Aorta (tissue), 5 donors: Measurements from ENCODE around the gene SPRR2F. TPM values are rescaled to one million over a fixed set of nuclear protein-coding genes. Genes with fewer than 3 reads are reported as not detected.
"Not testable (repeated sequence)": the region's sequence is repeated elsewhere in the genome, so short reads cannot be mapped to it uniquely, and the experiment has no call there.

ENCODE experiments used
- ATAC-seq: fragments of 200-7000 bp; cut with Tn5 transposase; one replicate; pipeline ENCODE4 v1.9.1; 2022; ENCODE audit warnings: moderate library complexity; ENCODE audit not compliant: low FRiP score
- DNase-seq, 2 donors: peaks; one replicate each; pipeline ENCODE4 v3.0.0-alpha.2; 2020
- H3K27ac ChIP-seq, 2 donors: one replicate each; pipeline ENCODE4 v1.5.1; 2013; ENCODE audit warnings: low read length in 2 of 2, mild to moderate bottlenecking in 2 of 2, moderate library complexity in 2 of 2, control low read depth in 1 of 2, inconsistent platforms in 1 of 2, low read depth in 1 of 2
- H3K27me3 ChIP-seq, 2 donors: one replicate each; pipeline ENCODE4 v1.6.1; 2013; ENCODE audit warnings: control low read depth in 1 of 2, low read length in 1 of 2, mild to moderate bottlenecking in 1 of 2, moderate library complexity in 1 of 2; ENCODE audit not compliant: insufficient read depth in 2 of 2, control insufficient read depth in 1 of 2
- H3K36me3 ChIP-seq, 2 donors: one replicate each; pipeline ENCODE4 v1.6.1; 2013; ENCODE audit warnings: control low read depth in 1 of 2, low read length in 1 of 2, mild to moderate bottlenecking in 1 of 2; ENCODE audit not compliant: insufficient read depth in 2 of 2, control insufficient read depth in 1 of 2
- H3K4me1 ChIP-seq, 2 donors: one replicate each; pipeline ENCODE4 v1.6.1; 2013; ENCODE audit warnings: low read length in 2 of 2, control low read depth in 1 of 2, mild to moderate bottlenecking in 1 of 2, moderate library complexity in 1 of 2; ENCODE audit not compliant: insufficient read depth in 2 of 2, control insufficient read depth in 1 of 2
- H3K4me3 ChIP-seq, 2 donors: one replicate each; pipeline ENCODE4 v1.5.1; 2013; ENCODE audit warnings: low read length in 2 of 2, control low read depth in 1 of 2, mild to moderate bottlenecking in 1 of 2
- H3K9me3 ChIP-seq: one replicate; pipeline ENCODE4 v1.6.1; 2013; ENCODE audit warnings: mild to moderate bottlenecking, low read length; ENCODE audit not compliant: control insufficient read depth
- WGBS, 2 donors: extraction: QIAGEN DNeasy Blood & Tissue Kit; methylation state at CpG; one replicate each; pipeline ENCODE4 v1.1.7; 2013; 5-methylcytosine and 5-hydroxymethylcytosine counted together
- intact Hi-C, 2 donors: fragments of 100-400 bp; cut with DNase I; formaldehyde crosslinking; loops; one replicate each; pipeline versions ENCODE4 v1.14.2 to v1.15.0; 2022
- polyA plus RNA-seq, 2 donors: library from polyadenylated mRNA; stranded (reverse); fragments of 200-250 nt; gene quantifications; one replicate each; pipeline ENCODE4 v1.2.3, GENCODE V29; 2013
- total RNA-seq, 2 donors: library from RNA; stranded (reverse); fragmentation: NEBNext Ultra II Directional; extraction: Animal tissue kit (Norgen Biotek cat#: 25700); gene quantifications; one replicate each; pipeline ENCODE4 v1.2.1, GENCODE V29; 2021
- donor health status: healthy with polysubstance abuse.
- donor health status: Bipolar disorder and iron deficiency.
- donor health status: DM: no; HTN: no; CAD: no.
- donor health status: DM: no; HTN: no; CAD: no.
- donor health status: DM: yes; HTN: yes; CAD: no.

Gene SPRR2F
- total and polyA plus RNA-seq, 4 donors, result not detected

DNA sequence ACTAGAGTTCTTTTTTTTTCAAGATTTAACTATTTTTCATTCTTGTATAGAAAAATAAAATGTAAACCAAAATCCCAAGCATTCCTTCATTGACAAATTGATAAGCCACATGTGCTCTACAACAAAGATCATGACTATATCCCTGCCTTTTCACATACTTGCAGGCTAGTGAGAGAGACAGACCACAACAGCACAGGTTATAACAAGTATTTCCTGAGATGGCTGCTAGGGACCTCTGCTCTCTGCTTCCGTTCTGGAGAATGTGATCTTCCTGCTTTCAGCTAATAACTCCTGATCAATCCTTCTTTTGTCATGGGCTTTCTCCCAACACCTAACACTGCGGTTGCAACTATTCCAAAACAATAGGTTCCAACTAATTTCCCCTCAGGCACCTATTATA is 14.0 kb upstream of the SPRR2F start:
- DNase-seq (no peak), ATAC-seq (no peak)
- H3K9me3 ChIP-seq, result peaks cover 5% of the 10 kb centered on the region
- H3K36me3 ChIP-seq, result no peaks in the 10 kb centered on the region
- H3K27ac ChIP-seq, result no peak overlapping the region
- H3K4me1 ChIP-seq, result no peaks in the 10 kb centered on the region
- peaks cover 0 to 2% of the 10 kb centered on the region in 2 donors for H3K27me3 ChIP-seq
- no peak overlapping the region for H3K4me3 ChIP-seq
- 62 to 71% methylated on average over 2 of the region's 2 CpGs for WGBS, 2 donors
- intact Hi-C loops, result no loop called here

DNA sequence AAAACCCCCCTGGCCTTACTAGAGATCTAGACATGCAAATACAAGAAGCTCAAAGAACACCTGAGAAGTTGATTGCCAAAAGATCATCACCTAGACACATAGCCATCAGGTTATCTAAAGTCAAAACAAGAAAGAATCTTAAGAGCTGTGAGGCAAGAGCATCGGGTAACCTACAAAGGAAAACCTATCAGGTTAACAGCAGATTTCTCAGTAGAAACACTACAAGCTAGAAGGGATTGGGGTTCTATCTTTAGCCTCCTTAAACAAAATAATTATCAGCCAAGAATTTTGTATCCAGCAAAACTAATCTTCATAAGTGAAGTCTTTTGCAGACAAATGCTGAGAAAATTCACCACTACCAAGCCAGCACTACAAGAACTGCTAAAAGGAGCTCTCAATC is 12.2 kb upstream of the SPRR2F start:
- no peak overlapping the region for H3K4me3 ChIP-seq
- H3K9me3 ChIP-seq, result peaks cover 5% of the 10 kb centered on the region
- no peak overlapping the region for H3K27ac ChIP-seq
- DNase-seq (no peak), ATAC-seq (no peak)
- no peaks in the 10 kb centered on the region for H3K36me3 ChIP-seq
- 83 to 87% methylated on average over 1 of the region's 1 CpG for WGBS, 2 donors
- intact Hi-C loops, result no loop called here
- peaks cover 0 to 2% of the 10 kb centered on the region in 2 donors for H3K27me3 ChIP-seq
- no peaks in the 10 kb centered on the region for H3K4me1 ChIP-seq

DNA sequence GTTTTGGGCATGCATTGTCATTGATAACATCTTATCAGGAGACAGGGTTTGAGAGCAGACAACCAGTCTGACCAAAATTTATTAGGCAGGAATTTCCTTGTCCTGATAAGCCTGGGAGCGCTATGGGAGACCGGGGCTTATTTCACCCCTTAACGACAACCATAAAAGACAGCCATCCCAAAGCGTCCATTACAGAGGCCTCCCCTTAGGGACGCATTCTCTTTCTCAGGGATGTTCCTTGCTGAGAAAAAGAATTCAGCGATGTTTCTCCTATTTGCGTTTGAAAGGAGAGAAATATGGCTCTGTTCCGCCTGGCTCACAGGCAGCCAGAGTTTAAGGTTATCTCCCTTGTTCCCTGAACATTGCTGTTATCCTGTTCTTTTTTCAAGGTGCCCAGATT is 10.5 kb upstream of the SPRR2F start:
- H3K36me3 ChIP-seq, ATAC-seq, H3K27me3 ChIP-seq, DNase-seq, H3K4me3 ChIP-seq, H3K9me3 ChIP-seq, H3K27ac ChIP-seq, H3K4me1 ChIP-seq, intact Hi-C loops: not testable (repeated sequence)
- 73 to 81% methylated on average over 8 of the region's 8 CpGs for WGBS, 2 donors

DNA sequence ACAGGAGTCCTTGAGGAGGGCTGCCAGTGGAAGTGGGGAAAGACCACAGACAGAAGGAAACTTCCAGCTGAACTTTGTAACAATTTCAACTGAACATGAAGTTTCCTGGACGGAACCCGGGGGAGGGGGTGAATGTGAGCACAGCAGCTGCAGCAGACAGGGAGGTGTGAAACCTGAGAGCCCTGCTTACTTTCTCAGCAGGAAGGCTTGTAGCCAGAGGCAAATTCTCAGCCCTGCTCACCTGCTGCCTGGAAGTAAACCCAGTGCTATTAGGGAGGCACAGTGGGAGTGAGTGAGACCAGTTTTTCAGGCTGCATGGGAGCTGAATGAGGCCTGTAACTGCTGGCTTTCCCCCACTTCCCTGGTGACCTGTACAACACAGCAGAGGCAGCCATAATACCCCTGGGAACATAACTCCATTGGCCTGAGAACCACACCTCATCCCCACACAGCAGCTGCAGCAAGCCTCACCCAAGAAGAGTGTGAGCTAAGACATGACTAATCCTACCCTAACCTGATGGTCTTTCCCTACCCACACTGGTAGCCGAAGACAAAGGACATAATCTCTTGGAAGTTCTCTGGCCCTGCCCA is 9.6 kb upstream of the SPRR2F start:
- intact Hi-C loops, result no loop called here
- no peak overlapping the region for H3K4me3 ChIP-seq
- H3K4me1 ChIP-seq, result no peaks in the 10 kb centered on the region
- WGBS, 2 donors, result 26 to 30% methylated on average over 3 of the region's 3 CpGs
- no peak for DNase-seq
- peaks cover 7% of the 10 kb centered on the region for H3K9me3 ChIP-seq
- no peak overlapping the region for H3K27ac ChIP-seq
- ATAC-seq, result no peak
- H3K27me3 ChIP-seq, result peaks cover 0 to 2% of the 10 kb centered on the region in 2 donors
- H3K36me3 ChIP-seq, result no peaks in the 10 kb centered on the region

DNA sequence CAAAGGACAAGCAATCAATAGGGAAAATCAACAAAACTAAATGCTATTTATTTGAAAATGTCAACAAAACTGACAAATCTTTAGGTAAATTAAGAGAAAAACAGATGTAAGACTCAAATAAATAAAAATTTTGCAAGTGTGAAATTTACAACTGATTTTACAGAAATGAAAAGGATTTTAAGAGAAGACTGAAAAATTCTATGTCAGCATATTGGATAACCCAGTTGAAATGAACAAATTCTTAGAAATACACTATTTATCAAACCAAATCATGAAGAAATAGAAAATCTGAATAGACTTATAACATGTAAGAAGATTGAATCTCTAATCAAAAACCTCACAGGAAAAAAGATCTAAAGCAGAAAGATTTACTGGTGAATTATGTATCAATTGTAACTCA is 7.6 kb upstream of the SPRR2F start:
- Histone ChIP-seq H3K36me3 (no peaks in the 10 kb centered on the region), H3K27ac (no peak overlapping the region), H3K4me1 (no peaks in the 10 kb centered on the region), H3K4me3 (no peak overlapping the region), H3K9me3 (peaks cover 7% of the 10 kb centered on the region), H3K27me3 (peaks cover 0 to 2% of the 10 kb centered on the region in 2 donors)
- no peak for ATAC-seq
- DNase-seq, result no peak
- intact Hi-C loops, result no loop called here

DNA sequence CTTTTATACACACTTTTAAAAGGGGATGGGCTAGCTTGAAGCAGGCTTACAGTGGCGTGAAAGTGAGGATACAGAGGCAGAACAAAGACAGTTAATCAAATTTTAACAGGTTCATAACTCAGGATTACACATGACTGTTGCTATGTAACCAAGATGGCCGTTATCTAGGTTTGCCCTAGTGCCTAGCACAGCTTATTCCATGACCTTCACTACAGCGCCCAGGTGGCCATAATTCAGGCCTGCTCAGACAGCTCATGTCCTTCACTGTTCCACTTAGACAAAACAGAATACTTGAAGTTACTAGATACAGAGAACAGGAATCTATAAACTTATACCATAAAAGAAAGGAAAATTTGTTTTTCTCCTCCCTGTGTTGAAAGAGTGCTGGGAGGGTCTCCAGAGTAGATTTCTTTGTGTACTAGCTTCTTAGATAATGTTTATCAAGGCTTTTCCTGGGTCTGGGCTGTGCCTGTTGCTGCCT is 6.2 kb upstream of the SPRR2F start:
- Histone ChIP-seq H3K27ac (no peak overlapping the region), H3K36me3 (no peaks in the 10 kb centered on the region), H3K4me3 (no peak overlapping the region), H3K27me3 (peaks cover 0 to 2% of the 10 kb centered on the region in 2 donors), H3K4me1 (no peaks in the 10 kb centered on the region), H3K9me3 (peaks cover 6% of the 10 kb centered on the region)
- 51 to 55% methylated on average over 3 of the region's 3 CpGs for WGBS, 2 donors
- intact Hi-C loops, result no loop called here
- DNase-seq (no peak), ATAC-seq (no peak)

DNA sequence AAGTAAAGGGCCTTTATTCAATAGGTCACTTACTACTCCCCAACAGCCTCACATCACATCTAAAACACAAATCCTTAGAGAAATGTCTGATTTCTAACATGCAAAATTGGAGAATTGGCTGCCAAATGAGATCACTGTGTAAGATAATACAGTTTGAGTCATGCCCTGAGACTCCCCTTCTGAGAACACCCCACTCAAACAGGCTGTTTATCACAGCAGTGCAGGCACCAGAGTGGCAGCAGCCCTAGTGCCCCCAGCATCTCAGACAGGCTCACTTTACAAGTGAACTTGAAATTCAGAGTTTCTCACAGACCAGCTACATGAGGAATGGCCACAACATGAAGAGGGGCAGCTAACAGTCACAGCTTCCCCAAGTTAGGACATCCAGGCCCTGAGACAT is 1.9 kb upstream of the SPRR2F start:
- H3K4me1 ChIP-seq, H3K4me3 ChIP-seq, DNase-seq, H3K27ac ChIP-seq, H3K9me3 ChIP-seq, ATAC-seq, H3K36me3 ChIP-seq, H3K27me3 ChIP-seq, intact Hi-C loops: not testable (repeated sequence)

DNA sequence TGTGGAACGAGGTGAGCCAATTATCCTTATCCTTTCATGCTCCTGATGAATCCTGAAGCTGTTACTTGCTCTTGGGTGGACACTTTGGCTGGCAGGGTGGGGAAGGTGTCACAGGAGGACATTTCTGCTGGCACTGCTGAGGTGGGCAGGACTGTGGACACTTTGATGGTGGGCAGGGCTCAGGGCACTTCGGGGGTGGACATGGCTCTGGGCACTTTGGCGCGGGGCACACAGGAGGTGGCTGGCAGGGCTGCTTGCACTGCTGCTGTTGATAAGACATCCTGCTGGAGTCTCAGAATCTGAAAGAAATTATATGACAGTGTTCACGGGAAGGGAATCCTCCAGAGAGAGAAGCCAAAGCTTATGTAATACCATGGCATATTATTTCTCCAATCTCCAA is 862 bp downstream of the SPRR2F start:
- H3K4me3 ChIP-seq, H3K4me1 ChIP-seq, ATAC-seq, intact Hi-C loops, DNase-seq, H3K27ac ChIP-seq, H3K9me3 ChIP-seq, H3K36me3 ChIP-seq, H3K27me3 ChIP-seq: not testable (repeated sequence)
- 76% methylated on average over 5 of the region's 5 CpGs for WGBS, 2 donors

DNA sequence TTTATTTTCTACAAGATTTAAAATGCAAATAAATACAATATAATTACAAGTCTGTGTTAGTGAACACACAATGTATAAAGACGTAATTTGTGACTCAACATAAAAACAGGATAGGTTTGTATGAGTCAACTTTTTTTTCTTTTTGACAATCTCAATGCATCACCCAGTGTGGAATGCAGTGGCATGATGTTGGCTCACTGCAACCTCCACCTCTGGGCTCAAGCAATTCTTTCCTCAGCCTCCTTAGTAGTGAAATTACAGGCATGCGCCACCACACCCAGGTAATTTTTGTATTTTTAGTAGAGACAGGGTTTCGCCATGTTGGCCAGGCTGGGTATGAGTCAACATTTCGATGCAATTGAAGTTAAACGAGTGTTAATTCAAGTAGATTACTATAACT is 13.1 kb downstream of the SPRR2F start:
- intact Hi-C loops, result no loop called here
- no peak for ATAC-seq
- H3K27me3 ChIP-seq, result no peaks in the 10 kb centered on the region
- 85% methylated on average over 5 of the region's 5 CpGs for WGBS, 2 donors
- H3K36me3 ChIP-seq, result no peaks in the 10 kb centered on the region
- H3K9me3 ChIP-seq, result peaks cover 2% of the 10 kb centered on the region
- H3K27ac ChIP-seq, result no peak overlapping the region
- no peak for DNase-seq
- no peak overlapping the region for H3K4me3 ChIP-seq
- no peaks in the 10 kb centered on the region for H3K4me1 ChIP-seq
